ENCODE data around the gene EEF2. TPM values are rescaled to one million over a fixed set of nuclear protein-coding genes. Genes with fewer than 3 reads are reported as not detected.

Gene EEF2
- total and polyA plus RNA-seq, 2 donors (not counting 1 experiment from before 2014, with no cell fraction given): 1,449 to 3,167 TPM

DNA sequence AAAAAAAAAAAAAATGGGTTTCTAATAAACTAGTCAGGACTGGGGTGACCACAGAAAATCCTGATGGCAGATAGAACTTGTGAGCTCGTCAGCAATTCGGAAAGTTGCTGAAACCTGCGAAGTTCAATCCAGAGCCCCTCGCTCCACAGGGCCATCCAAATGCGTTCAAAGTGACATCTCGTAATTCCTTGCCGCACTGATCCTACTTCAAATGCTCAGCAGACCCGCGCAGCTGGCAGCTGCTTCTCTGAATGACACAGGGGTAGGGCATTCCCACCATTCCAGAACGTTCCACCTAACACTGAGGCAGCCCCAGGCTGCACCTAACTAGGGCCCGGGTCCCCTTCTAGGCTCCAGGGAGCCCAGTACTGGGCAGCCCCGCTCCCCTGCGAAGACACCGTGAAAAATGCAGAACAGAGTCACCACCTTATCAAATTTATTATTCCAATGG, 9.6 kb downstream of the EEF2 start:
- DNase-seq: peak; percentile 37
- Histone ChIP-seq H3K9me3 (ENCODE audit: control extremely low read depth in 1 of 3, control insufficient read depth in 2 of 3, insufficient read depth in 1 of 3, low read length in 2 of 3) (peaks cover 0 to 4% (median 0%) of the 10 kb centered on the region in 3 donors), H3K36me3 (replicated peaks in 1 of 2; ENCODE audit: control extremely low read depth in 1 of 2, control insufficient read depth in 1 of 2, extremely low read depth in 1 of 2, insufficient read depth in 2 of 2, low read length in 1 of 2) (peaks cover 3 to 54% of the 10 kb centered on the region in 2 experiments), H3K4me3 (ENCODE audit: control extremely low read depth in 1 of 5, extremely low read depth in 1 of 5, insufficient read depth in 1 of 5, low read depth in 2 of 5, low read length in 4 of 5) (no peak overlapping the region), H3K9ac (ENCODE audit: low read length) (no peak overlapping the region), H3K27me3 (replicated peaks in 1 of 4; ENCODE audit: control extremely low read depth in 1 of 4, control insufficient read depth in 3 of 4, insufficient read depth in 4 of 4, low read length in 3 of 4) (no peaks in the 10 kb centered on the region), H2AFZ (ENCODE audit: insufficient read depth, low read depth, low read length, poor library complexity, severe bottlenecking) (no peak overlapping the region), H3K4me2 (replicated peaks; ENCODE audit: low read depth, low read length, poor library complexity, severe bottlenecking) (no peak overlapping the region), H3K4me1 (ENCODE audit: control insufficient read depth in 2 of 2, insufficient read depth in 2 of 2, low read length in 2 of 2) (peaks cover 4 to 5% of the 10 kb centered on the region in 2 donors), H4K20me1 (ENCODE audit: control insufficient read depth, insufficient read depth, low read length, poor library complexity, severe bottlenecking) (peaks cover 62% of the 10 kb centered on the region), H3K79me2 (ENCODE audit: control insufficient read depth, insufficient read depth, low read length) (peaks cover 3% of the 10 kb centered on the region), H3K27ac (ENCODE audit: low read length in 2 of 2) (no peak overlapping the region)
- H3K27me3 Mint-ChIP-seq: no peaks in the 10 kb centered on the region
- CTCF ChIA-PET: interaction anchor here (1.2 kb wide), 1 partner anchor 10 kb away, joined by 4 read pairs; the partner anchor contains the start of gene EEF2
- peaks cover 7% of the 10 kb centered on the region for H3K4me1 Mint-ChIP-seq
- H3K9me3 Mint-ChIP-seq (ENCODE audit: insufficient read depth): no peaks in the 10 kb centered on the region
- intact Hi-C loops (cut with micrococcal nuclease): no loop called here
- 94% methylated on average over 14 of the region's 14 CpGs for WGBS (ENCODE audit: insufficient coverage)
- H3K27ac Mint-ChIP-seq: no peak overlapping the region
- TF ChIP-seq EZH2 (IDR thresholded peaks at IDR 0.05; ENCODE audit: borderline replicate concordance, insufficient read depth, low read depth, low read length, poor library complexity, severe bottlenecking): no peak
- TF ChIP-seq, protein P1, sequence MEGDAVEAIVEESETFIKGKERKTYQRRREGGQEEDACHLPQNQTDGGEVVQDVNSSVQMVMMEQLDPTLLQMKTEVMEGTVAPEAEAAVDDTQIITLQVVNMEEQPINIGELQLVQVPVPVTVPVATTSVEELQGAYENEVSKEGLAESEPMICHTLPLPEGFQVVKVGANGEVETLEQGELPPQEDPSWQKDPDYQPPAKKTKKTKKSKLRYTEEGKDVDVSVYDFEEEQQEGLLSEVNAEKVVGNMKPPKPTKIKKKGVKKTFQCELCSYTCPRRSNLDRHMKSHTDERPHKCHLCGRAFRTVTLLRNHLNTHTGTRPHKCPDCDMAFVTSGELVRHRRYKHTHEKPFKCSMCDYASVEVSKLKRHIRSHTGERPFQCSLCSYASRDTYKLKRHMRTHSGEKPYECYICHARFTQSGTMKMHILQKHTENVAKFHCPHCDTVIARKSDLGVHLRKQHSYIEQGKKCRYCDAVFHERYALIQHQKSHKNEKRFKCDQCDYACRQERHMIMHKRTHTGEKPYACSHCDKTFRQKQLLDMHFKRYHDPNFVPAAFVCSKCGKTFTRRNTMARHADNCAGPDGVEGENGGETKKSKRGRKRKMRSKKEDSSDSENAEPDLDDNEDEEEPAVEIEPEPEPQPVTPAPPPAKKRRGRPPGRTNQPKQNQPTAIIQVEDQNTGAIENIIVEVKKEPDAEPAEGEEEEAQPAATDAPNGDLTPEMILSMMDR (IDR thresholded peaks at IDR 0.05): no peak
- POLR2A ChIA-PET: interaction anchor here (0.7 to 1.0 kb wide), 3 partner anchors 10 to 14 kb away, joined by 3 read pairs; partner anchors contain the start of gene EEF2
- ATAC-seq (ENCODE audit: low read depth): no peak
- no peak overlapping the region for H3K4me3 Mint-ChIP-seq

DNA sequence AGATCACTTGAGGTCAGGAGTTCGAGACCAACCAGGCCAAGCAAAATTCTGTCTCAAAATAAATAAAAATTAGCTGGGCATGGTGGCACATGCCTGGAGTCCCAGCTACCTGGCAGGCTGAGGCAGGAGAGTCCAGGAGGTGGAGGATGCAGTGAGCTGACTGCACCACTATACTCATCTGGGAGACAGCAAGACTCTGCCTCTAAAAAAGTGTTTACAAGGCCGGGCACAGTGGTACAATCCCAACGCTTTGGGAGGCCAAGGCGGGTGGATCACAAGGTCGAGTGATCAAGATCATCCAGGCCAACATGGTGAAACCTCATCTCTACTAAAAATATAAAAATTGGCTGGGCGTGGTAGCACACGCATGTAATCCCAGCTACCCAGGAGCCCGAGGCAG, 10.1 kb downstream of the EEF2 start:
- H3K4me1 Mint-ChIP-seq: peaks cover 13% of the 10 kb centered on the region
- H4K20me1 ChIP-seq (ENCODE audit: control insufficient read depth, insufficient read depth, low read length, poor library complexity, severe bottlenecking): peaks cover 62% of the 10 kb centered on the region
- H3K27me3 Mint-ChIP-seq: no peaks in the 10 kb centered on the region
- no peak for DNase-seq
- intact Hi-C loops (cut with micrococcal nuclease): no loop called here
- no peak overlapping the region for H3K4me3 Mint-ChIP-seq
- no peak overlapping the region for H3K4me3 ChIP-seq (ENCODE audit: control extremely low read depth in 1 of 5, extremely low read depth in 1 of 5, insufficient read depth in 1 of 5, low read depth in 2 of 5, low read length in 4 of 5)
- ChIA-PET CTCF (interaction anchor here (1.2 kb wide), 1 partner anchor 10 kb away, joined by 4 read pairs; the partner anchor contains the start of gene EEF2), POLR2A (interaction anchor here (0.7 to 1.0 kb wide), 3 partner anchors 10 to 15 kb away, joined by 3 read pairs; partner anchors contain the start of gene EEF2)
- H3K36me3 ChIP-seq (replicated peaks in 1 of 2; ENCODE audit: control extremely low read depth in 1 of 2, control insufficient read depth in 1 of 2, extremely low read depth in 1 of 2, insufficient read depth in 2 of 2, low read length in 1 of 2): peaks cover 3 to 48% of the 10 kb centered on the region in 2 experiments
- peaks cover 7 to 9% of the 10 kb centered on the region in 2 donors for H3K4me1 ChIP-seq (ENCODE audit: control insufficient read depth in 2 of 2, insufficient read depth in 2 of 2, low read length in 2 of 2)
- no peak overlapping the region for H3K9ac ChIP-seq (ENCODE audit: low read length)
- H3K79me2 ChIP-seq (ENCODE audit: control insufficient read depth, insufficient read depth, low read length): peaks cover 8% of the 10 kb centered on the region
- no peak overlapping the region for H3K4me2 ChIP-seq (replicated peaks; ENCODE audit: low read depth, low read length, poor library complexity, severe bottlenecking)
- no peaks in the 10 kb centered on the region for H3K27me3 ChIP-seq (replicated peaks in 1 of 4; ENCODE audit: control extremely low read depth in 1 of 4, control insufficient read depth in 3 of 4, insufficient read depth in 4 of 4, low read length in 3 of 4)
- peaks cover 0 to 4% (median 0%) of the 10 kb centered on the region in 3 donors for H3K9me3 ChIP-seq (ENCODE audit: control extremely low read depth in 1 of 3, control insufficient read depth in 2 of 3, insufficient read depth in 1 of 3, low read length in 2 of 3)
- WGBS (ENCODE audit: insufficient coverage): 87% methylated on average over 5 of the region's 8 CpGs
- no peak overlapping the region for H2AFZ ChIP-seq (ENCODE audit: insufficient read depth, low read depth, low read length, poor library complexity, severe bottlenecking)
- H3K9me3 Mint-ChIP-seq (ENCODE audit: insufficient read depth): no peaks in the 10 kb centered on the region
- no peak for TF ChIP-seq EZH2 (IDR thresholded peaks at IDR 0.05; ENCODE audit: borderline replicate concordance, insufficient read depth, low read depth, low read length, poor library complexity, severe bottlenecking)
- TF ChIP-seq, protein P1 (IDR thresholded peaks at IDR 0.05): no peak
- no peak for ATAC-seq (ENCODE audit: low read depth)
- no peak overlapping the region for H3K27ac ChIP-seq (ENCODE audit: low read length in 2 of 2)
- no peak overlapping the region for H3K27ac Mint-ChIP-seq
